Breast epithelium (tissue), 3 donors: ENCODE data around the gene ACOXL.

Experiments
- POLR2A ChIP-seq: fragments of 450-650 bp; IDR thresholded peaks from one replicate; pipeline ENCODE4 v1.6.1; 2016; ENCODE audit warnings: antibody characterized with exemption, mild to moderate bottlenecking, moderate library complexity
- POLR2AphosphoS5 ChIP-seq, 3 donors: sonication (generic); formaldehyde crosslinking; IDR thresholded peaks; one replicate each; pipeline ENCODE4 v1.6.1; 2017; ENCODE audit warnings: antibody characterized with exemption in 3 of 3
- TF ChIP-seq, protein P1 (sequence below), 3 donors: fragments of 450-650 bp; IDR thresholded peaks; one replicate each; pipeline ENCODE4 v1.5.1; 2016 to 2017; ENCODE audit warnings: antibody characterized with exemption in 3 of 3, mild to moderate bottlenecking in 3 of 3, moderate library complexity in 3 of 3

DNA sequence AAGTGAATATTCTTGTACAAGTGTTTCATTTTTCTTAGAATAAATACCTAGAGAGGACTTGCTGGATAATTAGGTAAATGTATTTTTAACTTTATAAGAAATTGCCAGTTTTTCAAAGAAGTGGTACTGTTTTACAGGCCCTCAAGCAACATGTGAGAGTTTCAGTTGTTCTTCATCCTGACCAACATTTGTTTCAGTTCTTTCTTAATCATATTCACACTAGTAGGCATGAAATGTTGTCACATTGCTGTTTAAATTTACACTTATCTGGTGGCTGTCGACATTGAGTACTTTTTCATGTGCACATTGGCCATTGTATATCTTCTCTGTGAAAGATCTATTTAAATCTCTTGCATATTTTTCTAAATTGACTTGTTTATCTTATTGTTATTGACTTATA, 178.1 kb downstream of the ACOXL start:
- TF ChIP-seq, protein P1, sequence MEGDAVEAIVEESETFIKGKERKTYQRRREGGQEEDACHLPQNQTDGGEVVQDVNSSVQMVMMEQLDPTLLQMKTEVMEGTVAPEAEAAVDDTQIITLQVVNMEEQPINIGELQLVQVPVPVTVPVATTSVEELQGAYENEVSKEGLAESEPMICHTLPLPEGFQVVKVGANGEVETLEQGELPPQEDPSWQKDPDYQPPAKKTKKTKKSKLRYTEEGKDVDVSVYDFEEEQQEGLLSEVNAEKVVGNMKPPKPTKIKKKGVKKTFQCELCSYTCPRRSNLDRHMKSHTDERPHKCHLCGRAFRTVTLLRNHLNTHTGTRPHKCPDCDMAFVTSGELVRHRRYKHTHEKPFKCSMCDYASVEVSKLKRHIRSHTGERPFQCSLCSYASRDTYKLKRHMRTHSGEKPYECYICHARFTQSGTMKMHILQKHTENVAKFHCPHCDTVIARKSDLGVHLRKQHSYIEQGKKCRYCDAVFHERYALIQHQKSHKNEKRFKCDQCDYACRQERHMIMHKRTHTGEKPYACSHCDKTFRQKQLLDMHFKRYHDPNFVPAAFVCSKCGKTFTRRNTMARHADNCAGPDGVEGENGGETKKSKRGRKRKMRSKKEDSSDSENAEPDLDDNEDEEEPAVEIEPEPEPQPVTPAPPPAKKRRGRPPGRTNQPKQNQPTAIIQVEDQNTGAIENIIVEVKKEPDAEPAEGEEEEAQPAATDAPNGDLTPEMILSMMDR (IDR thresholded peaks at IDR 0.05), result no peak
- TF ChIP-seq POLR2A (no peak), POLR2AphosphoS5 (IDR thresholded peaks at IDR 0.05) (no peak)
